ENCODE data around the gene POLR1G.

POLR1G gene

GRCh38 chr19:45443462-45444317 is 37.2 kb downstream of the POLR1G start:
- in situ Hi-C loops (cut with MboI; ENCODE audit: low sequenced_read_pairs), result loop anchor here (5.0 kb wide), 1 partner anchor 34 kb away; no protein-coding TSS in a partner anchor

DNA sequence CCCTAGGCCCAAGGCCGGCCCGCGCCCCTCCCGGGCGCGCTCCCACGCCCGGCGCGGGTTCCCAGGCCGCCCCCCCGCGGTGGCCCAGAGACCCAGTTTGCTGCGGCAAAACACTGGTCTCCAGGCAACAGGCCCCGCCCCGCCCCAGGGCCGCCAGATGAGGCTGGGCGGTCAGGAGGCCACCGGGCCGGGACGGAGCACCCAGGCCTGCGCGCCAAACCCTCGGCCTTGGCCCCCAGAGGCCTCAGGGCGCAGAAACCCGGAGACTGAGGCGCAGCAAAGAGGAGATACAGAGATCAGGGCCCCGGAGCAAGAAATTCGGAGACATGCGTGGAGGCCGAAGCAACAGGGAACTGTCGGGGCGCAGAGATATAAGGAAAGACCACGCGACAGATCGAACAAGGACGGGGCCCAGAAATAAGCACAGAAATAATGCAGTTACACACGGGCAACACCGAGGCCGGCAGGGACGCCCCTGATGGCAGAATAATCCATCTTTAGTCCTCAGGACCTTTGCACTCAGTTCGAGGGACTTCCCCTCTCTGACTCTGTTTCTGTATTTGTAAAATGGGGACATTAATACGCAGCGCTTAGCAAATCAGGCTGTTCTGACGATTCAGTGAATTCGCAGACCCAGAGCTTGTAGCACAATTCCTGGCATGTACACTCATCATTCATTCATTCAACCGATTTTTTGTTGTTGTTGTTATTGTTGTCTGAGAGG is 38.0 kb downstream of the POLR1G start:
- in situ Hi-C loops (cut with MboI; ENCODE audit: low sequenced_read_pairs), result loop anchor here (5.0 kb wide), 1 partner anchor 33 kb away; no protein-coding TSS in a partner anchor

- in situ Hi-C loops (cut with MboI; ENCODE audit: low sequenced_read_pairs), result no loop called here
These were observed 38.7 kb downstream of the POLR1G start for GRCh38 chr19:45445139-45445538.

GRCh38 chr19:45446295-45446694 is 39.9 kb downstream of the POLR1G start:
- in situ Hi-C loops (cut with MboI; ENCODE audit: low sequenced_read_pairs), result no loop called here

DNA sequence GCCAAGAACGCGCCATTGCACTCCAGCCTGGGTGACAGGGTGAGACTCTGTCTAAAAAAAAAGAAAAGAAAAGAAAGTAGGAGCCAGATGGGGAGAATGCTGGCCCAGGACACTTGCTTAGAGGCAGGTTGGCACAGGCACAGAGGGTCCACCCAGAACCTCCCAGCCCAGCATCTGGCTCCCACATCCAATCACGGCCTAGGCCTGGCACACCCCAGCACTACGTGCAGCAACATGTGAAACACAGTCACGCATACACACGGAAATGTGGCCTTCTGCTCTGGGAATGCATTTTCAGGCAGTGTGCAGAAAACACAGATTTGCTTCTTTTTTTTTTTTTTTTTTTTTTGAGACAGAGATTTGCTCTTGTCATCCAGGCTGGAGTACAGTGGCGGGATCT is 40.5 kb downstream of the POLR1G start:
- in situ Hi-C loops (cut with MboI; ENCODE audit: low sequenced_read_pairs), result no loop called here

DNA sequence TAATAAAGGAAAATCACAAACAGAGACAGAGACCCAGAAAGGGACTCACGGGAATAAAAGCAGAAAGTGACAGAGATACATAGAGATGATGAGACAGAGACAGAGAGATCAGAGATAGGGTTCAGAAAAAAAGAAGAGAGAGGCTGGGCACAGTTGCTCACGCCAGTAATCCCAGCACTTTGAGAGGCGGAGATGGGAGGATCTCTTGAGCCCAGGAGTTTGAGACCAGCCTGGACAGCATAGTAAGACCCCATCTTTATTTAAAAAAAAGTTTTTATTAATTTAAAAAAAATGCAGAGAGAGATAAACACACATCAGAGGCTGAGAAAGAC is 41.9 kb downstream of the POLR1G start:
- in situ Hi-C loops (cut with MboI; ENCODE audit: low sequenced_read_pairs), result no loop called here

DNA sequence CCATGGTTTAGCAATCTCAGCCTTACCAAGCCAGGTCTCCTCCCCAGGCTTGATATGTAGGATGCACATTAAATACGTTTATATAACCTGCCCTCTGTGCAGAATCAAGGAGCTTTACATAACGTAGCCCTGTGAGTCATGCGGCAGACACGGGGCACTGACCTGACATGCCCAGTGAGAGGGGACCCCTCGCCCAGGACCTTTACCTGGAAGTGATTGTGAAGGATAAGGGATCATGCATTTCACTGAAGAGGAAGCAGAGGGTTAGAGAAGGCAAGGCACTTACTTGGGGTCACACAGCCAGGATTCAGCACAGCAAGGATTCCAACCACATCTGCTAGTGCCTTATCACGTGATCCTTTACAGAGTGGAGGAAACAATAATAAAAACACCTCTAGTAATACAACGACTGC is 42.4 kb downstream of the POLR1G start:
- in situ Hi-C loops (cut with MboI; ENCODE audit: low sequenced_read_pairs), result no loop called here

- in situ Hi-C loops (cut with MboI; ENCODE audit: low sequenced_read_pairs), result no loop called here
These were observed 43.5 kb downstream of the POLR1G start for GRCh38 chr19:45450012-45450333.

- in situ Hi-C loops (cut with MboI; ENCODE audit: low sequenced_read_pairs), result no loop called here
These were observed 44.8 kb downstream of the POLR1G start for GRCh38 chr19:45451131-45451849.

DNA sequence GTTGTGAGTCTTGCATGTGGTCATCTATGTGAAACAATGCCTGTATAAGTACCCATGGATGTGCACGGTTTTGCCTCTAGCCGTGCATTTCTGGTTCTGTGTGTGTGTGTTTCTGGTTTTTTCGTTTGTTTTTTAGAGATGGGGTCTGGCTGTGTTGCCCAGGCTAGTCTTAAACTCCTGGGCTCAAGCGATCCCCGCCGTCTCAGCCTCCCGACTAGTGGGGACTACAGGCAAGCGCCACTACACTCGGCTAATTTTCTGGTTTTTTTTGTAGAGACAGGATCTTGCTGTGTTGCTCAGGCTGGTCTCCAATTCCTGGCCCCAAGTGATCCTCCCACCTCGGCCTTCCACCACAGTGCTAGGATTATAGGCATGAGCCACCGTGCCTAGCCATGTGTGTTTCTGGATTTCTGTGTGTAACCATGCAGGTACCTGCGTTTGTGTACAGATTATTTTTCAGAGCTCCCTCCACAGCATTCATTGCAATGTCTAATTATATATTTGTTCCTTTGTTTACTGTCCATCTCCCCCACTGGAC is 45.5 kb downstream of the POLR1G start:
- in situ Hi-C loops (cut with MboI; ENCODE audit: low sequenced_read_pairs), result no loop called here

GRCh38 chr19:45455707-45456499 is 49.5 kb downstream of the POLR1G start:
- in situ Hi-C loops (cut with MboI; ENCODE audit: low sequenced_read_pairs), result no loop called here

- in situ Hi-C loops (cut with MboI; ENCODE audit: low sequenced_read_pairs), result no loop called here
These were observed 50.0 kb downstream of the POLR1G start for GRCh38 chr19:45456500-45456815.

GRCh38 chr19:45457776-45458175 is 51.3 kb downstream of the POLR1G start:
- in situ Hi-C loops (cut with MboI; ENCODE audit: low sequenced_read_pairs), result no loop called here

Data from HL-60/S4 (cell line).